Endothelial cell (in vitro differentiated cells): ENCODE data around the gene FBXO34. TPM values are rescaled to one million over a fixed set of nuclear protein-coding genes. Genes with fewer than 3 reads are reported as not detected.

Experiments
- DNase-seq: peaks from one replicate; pipeline ENCODE4 v3.0.0; 2021; ENCODE audit warnings: low spot score
- H3K27ac Mint-ChIP-seq: one replicate; pipeline ENCODE4 v1.8.0; 2021; ENCODE audit warnings: mixed read lengths, inconsistent platforms; ENCODE audit not compliant: unreplicated experiment
- H3K27me3 Mint-ChIP-seq: one replicate; pipeline ENCODE4 v1.8.0; 2021; ENCODE audit warnings: mild to moderate bottlenecking, moderate library complexity, mixed read lengths, inconsistent platforms; ENCODE audit not compliant: unreplicated experiment
- H3K36me3 Mint-ChIP-seq: one replicate; pipeline ENCODE4 v1.8.0; 2021; ENCODE audit warnings: mild to moderate bottlenecking, low read depth, mixed read lengths, inconsistent platforms; ENCODE audit not compliant: unreplicated experiment
- H3K4me1 Mint-ChIP-seq: one replicate; pipeline ENCODE4 v1.8.0; 2021; ENCODE audit warnings: mild to moderate bottlenecking, mixed read lengths, inconsistent platforms; ENCODE audit not compliant: unreplicated experiment
- H3K4me3 Mint-ChIP-seq: one replicate; pipeline ENCODE4 v1.8.0; 2021; ENCODE audit warnings: mild to moderate bottlenecking, mixed read lengths, inconsistent platforms; ENCODE audit not compliant: unreplicated experiment
- H3K9me3 Mint-ChIP-seq: one replicate; pipeline ENCODE4 v1.8.0; 2021; ENCODE audit warnings: mixed read lengths, inconsistent platforms; ENCODE audit not compliant: unreplicated experiment
- CTCF ChIP-seq: fragments of 200-600 bp; sonication (generic); IDR thresholded peaks from one replicate; pipeline ENCODE4 v1.5.0; 2021; ENCODE audit warnings: antibody characterized with exemption; ENCODE audit not compliant: unreplicated experiment
- long read RNA-seq: library from polyadenylated mRNA; unstranded; transcript quantifications from one replicate; pipeline ENCODE4 v2.0.0, GENCODE V29; 2020; ENCODE audit not compliant: unreplicated experiment
- total RNA-seq: library from RNA; stranded (reverse); fragmentation: NEBNext Ultra II Directional; extraction: Animal tissue kit (Norgen Biotek cat#: 25700); gene quantifications from one replicate; pipeline ENCODE4 v1.2.1, GENCODE V29; 2021; ENCODE audit not compliant: unreplicated experiment

FBXO34 gene
- total RNA-seq = 14.2 TPM
- long read RNA-seq, partial matches to known transcripts = 0 of 1 reads
- long read RNA-seq, other reads (novel, unspliced or antisense) = 0 of 1 reads

DNA sequence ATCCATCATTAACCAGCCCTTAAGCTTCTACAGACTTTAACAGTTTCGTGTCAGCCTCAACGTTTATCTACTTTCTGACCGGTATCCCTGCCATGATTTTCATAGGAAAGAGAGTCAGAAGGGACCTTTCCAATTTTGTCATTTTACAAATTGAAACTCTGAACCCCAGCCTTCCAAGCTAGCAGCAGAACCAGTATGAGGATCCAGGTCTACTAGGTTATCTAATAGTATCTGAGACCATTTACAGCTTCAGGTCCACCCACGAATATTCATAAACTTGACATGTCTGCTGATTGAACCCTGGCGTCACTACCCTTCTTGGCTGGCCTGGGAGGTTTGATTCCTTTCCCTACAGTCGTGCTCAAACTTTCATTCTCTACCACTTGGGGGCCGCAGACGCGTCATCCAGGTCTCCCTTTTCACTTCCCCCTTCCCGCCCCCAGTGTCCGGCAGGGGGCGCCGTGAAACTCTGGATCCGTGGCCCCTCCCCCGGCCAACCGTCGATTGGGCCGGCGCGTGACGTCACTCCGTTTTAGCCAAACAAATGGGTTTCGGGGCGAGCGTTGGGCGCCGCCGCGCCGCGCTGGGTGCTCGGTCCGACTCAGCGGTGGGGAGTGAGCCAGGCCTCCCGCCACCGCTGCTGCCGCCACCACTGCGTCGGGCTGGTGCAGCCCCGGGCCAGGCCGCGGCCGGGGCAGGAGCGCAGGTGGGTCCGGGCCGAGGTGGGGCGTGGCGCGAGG lies at the start of gene FBXO34:
FBXO34 (plus strand) TSS at position 590 of the 740 bp plus-strand sequence. CDS start 78,970 bp downstream, outside the sequence.
- Mint-ChIP-seq H3K27me3 (peaks cover 5% of the 10 kb centered on the region), H3K4me1 (peaks cover 12% of the 10 kb centered on the region), H3K4me3 (peak within 1 kb of the TSS; percentile 94), H3K27ac (peak within 1 kb of the TSS; percentile 89), H3K9me3 (no peaks in the 10 kb centered on the region), H3K36me3 (no peaks in the 10 kb centered on the region)
- DNase-seq = peak; percentile 100
- peak; percentile 99 for TF ChIP-seq CTCF

DNA sequence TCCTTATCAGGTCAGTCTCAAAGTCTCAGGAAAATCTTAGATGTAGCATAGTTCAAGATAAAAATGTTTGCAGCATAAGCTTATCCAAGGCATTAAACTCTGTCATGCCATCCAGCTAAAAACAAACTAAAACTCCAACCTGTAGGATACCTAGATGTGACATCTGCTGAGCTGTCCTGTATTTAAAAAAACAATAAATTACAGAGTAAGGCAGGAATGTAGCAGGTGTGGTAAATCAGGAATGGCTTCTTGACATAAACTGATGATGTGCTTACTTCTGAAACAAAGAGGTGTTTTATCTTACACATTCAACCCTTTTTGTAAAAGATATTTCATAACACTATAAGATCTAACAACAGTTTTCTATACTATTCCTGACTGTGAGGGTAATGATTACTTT lies 49.3 kb upstream of the FBXO34 start:
- H3K36me3 Mint-ChIP-seq = no peaks in the 10 kb centered on the region
- H3K9me3 Mint-ChIP-seq = no peaks in the 10 kb centered on the region
- no peak overlapping the region for H3K27ac Mint-ChIP-seq
- no peaks in the 10 kb centered on the region for H3K4me1 Mint-ChIP-seq
- no peak for TF ChIP-seq CTCF
- H3K27me3 Mint-ChIP-seq = no peaks in the 10 kb centered on the region
- no peak for DNase-seq
- no peak overlapping the region for H3K4me3 Mint-ChIP-seq

GRCh38 chr14:55223364-55223763 lies 47.9 kb upstream of the FBXO34 start:
- Mint-ChIP-seq H3K27ac (no peak overlapping the region), H3K9me3 (no peaks in the 10 kb centered on the region), H3K4me3 (no peak overlapping the region), H3K4me1 (no peaks in the 10 kb centered on the region), H3K36me3 (no peaks in the 10 kb centered on the region), H3K27me3 (no peaks in the 10 kb centered on the region)
- DNase-seq = no peak
- no peak for TF ChIP-seq CTCF

DNA sequence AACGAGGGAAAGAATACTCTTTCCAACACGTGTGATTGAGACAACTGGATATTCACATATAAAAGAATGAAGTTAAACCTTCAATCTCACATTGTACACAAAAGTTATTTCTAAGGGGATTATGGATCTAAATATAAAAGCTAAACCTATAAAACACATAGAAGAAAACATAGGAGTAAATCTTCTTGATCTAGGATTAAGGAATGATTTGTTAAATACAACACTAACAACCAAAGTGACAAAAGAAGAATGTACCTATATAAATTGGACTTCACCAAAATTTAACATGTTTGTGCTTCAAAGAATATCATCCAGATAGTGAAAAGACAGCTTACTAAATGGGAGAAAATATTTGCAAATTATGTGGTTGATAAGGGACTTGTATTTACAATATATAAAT lies 43.0 kb upstream of the FBXO34 start:
- no peak for TF ChIP-seq CTCF
- H3K4me3 Mint-ChIP-seq = no peak overlapping the region
- no peaks in the 10 kb centered on the region for H3K27me3 Mint-ChIP-seq
- H3K4me1 Mint-ChIP-seq = no peaks in the 10 kb centered on the region
- H3K36me3 Mint-ChIP-seq = no peaks in the 10 kb centered on the region
- H3K9me3 Mint-ChIP-seq = no peaks in the 10 kb centered on the region
- DNase-seq = no peak
- H3K27ac Mint-ChIP-seq = no peak overlapping the region

DNA sequence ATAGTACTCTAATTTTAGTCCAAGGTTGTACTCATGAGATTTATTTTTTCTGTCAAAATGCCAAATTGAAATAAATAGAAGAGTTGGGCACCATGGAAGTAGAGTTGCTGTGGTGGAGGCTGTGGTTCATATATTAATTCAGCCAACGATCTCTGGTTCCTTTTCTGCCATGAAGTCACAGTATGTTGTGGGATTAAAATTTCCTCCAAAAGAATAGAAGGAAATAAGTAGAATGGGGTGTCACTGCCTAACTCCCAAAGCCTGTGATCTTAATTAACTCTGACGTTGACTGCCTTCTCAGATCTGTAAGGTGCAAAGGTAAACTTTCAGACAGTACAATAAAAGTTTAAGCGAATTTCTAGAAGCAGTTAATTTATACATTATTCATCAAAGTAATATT lies 37.6 kb upstream of the FBXO34 start:
- H3K4me1 Mint-ChIP-seq = no peaks in the 10 kb centered on the region
- DNase-seq = no peak
- no peak overlapping the region for H3K4me3 Mint-ChIP-seq
- no peak overlapping the region for H3K27ac Mint-ChIP-seq
- TF ChIP-seq CTCF = no peak
- no peaks in the 10 kb centered on the region for H3K36me3 Mint-ChIP-seq
- no peaks in the 10 kb centered on the region for H3K9me3 Mint-ChIP-seq
- no peaks in the 10 kb centered on the region for H3K27me3 Mint-ChIP-seq
